Measurements from ENCODE around the gene TAX1BP3. TPM values are rescaled to one million over a fixed set of nuclear protein-coding genes. Genes with fewer than 3 reads are reported as not detected.
A peak's percentile ranks its signal among the peaks of the same experiment; 100 is the strongest.

Gene TAX1BP3
- total and polyA plus RNA-seq, 2 of the 13 experiments (the other 11 are each of a cell fraction or from before 2014, with no cell fraction given): 16.7 to 45.1 TPM

- TF ChIP-seq SP1 (IDR thresholded peaks at IDR 0.05): no peak
- no peak for TF ChIP-seq SP1 (CRISPR knock-in tag; IDR thresholded peaks at IDR 0.05)
- peak; percentile 68; the same call in 1 of the 2 replicates for TF ChIP-seq SALL1 (CRISPR knock-in tag; IDR thresholded peaks at IDR 0.05)
- TF ChIP-seq CHCHD3 (CRISPR knock-in tag; IDR thresholded peaks at IDR 0.05): no peak
- 0 out of 2 replicates have a peak, but pooled peaks have one; percentile 1 for TF ChIP-seq MED1 (CRISPR knock-in tag; IDR thresholded peaks at IDR 0.05)
- peak; percentile 3; the same call in 1 of the 2 replicates for TF ChIP-seq POGZ (CRISPR knock-in tag; IDR thresholded peaks at IDR 0.05)
- TF ChIP-seq KAT8 (CRISPR knock-in tag; IDR thresholded peaks at IDR 0.05): peak; percentile 66
- no peak for TF ChIP-seq MLLT10 (CRISPR knock-in tag; IDR thresholded peaks at IDR 0.05)
- TF ChIP-seq BATF2 (CRISPR knock-in tag; IDR thresholded peaks at IDR 0.05): no peak
- TF ChIP-seq ZNF136 (CRISPR knock-in tag; IDR thresholded peaks at IDR 0.05; ENCODE audit: low read depth): no peak
- no peak for TF ChIP-seq ZNF619 (CRISPR knock-in tag; IDR thresholded peaks at IDR 0.05)
- TF ChIP-seq HNRNPLL (IDR thresholded peaks at IDR 0.05; ENCODE audit: low read depth, low read length, poor library complexity, severe bottlenecking): no peak
- TF ChIP-seq ZNF816 (CRISPR knock-in tag; IDR thresholded peaks at IDR 0.05; ENCODE audit: borderline replicate concordance): no peak
- TF ChIP-seq AFF4 (CRISPR knock-in tag; IDR thresholded peaks at IDR 0.05): no peak
- TF ChIP-seq ATF5 (CRISPR knock-in tag; IDR thresholded peaks at IDR 0.05; ENCODE audit: low read depth): no peak
- TF ChIP-seq ARID3A (IDR thresholded peaks at IDR 0.05; ENCODE audit: low read depth, low read length): no peak
- TF ChIP-seq ATF2 (CRISPR knock-in tag; IDR thresholded peaks at IDR 0.05): no peak; the same call in 1 of the 2 replicates
- no peak for TF ChIP-seq ZNF800 (CRISPR knock-in tag; IDR thresholded peaks at IDR 0.05)
- TF ChIP-seq MTA3 (CRISPR knock-in tag; IDR thresholded peaks at IDR 0.05): no peak
These were observed 756 bp downstream of the TAX1BP3 start (continued) for GRCh38 chr17:3667366-3668278.
